GM10266 (cell line): ENCODE measurements around the gene OR52W1.
"Not testable (repeated sequence)": the region's sequence is repeated elsewhere in the genome, so short reads cannot be mapped to it uniquely, and the experiment has no call there.

Source experiments
- DNase-seq: peaks from one replicate; pipeline ENCODE4 v3.0.0; 2012; ENCODE audit errors: extremely low spot score
- CTCF ChIP-seq: IDR thresholded peaks from 2 replicates; pipeline ENCODE4 v1.5.1; 2012; ENCODE audit warnings: mild to moderate bottlenecking, low read depth; ENCODE audit not compliant: control insufficient read depth, insufficient read depth; ENCODE audit errors: missing control alignments

OR52W1 gene

GRCh38 chr11:6240139-6240538 is 41.1 kb downstream of the OR52W1 start:
- TF ChIP-seq CTCF: no peak
- no peak for DNase-seq

GRCh38 chr11:6240781-6241180 is 41.8 kb downstream of the OR52W1 start:
- DNase-seq: no peak
- no peak for TF ChIP-seq CTCF

- no peak for TF ChIP-seq CTCF
- no peak for DNase-seq
Measured at GRCh38 chr11:6241316-6241715, 42.3 kb downstream of the OR52W1 start.

- DNase-seq: no peak
- no peak for TF ChIP-seq CTCF
Measured at GRCh38 chr11:6245536-6245935, 46.5 kb downstream of the OR52W1 start.

GRCh38 chr11:6248248-6248647 is 49.2 kb downstream of the OR52W1 start:
- no peak for DNase-seq
- no peak for TF ChIP-seq CTCF

GRCh38 chr11:6248897-6249296 is 49.9 kb downstream of the OR52W1 start:
- DNase-seq: not testable (repeated sequence)
